GM23248 (cell line): ENCODE data around the gene ARID4A.

Source experiments
- EZH2 ChIP-seq: fragments of 200-600 bp; sonication (generic); IDR thresholded peaks from 2 replicates; pipeline ENCODE4 v1.6.1; 2018; ENCODE audit warnings: antibody characterized with exemption, mild to moderate bottlenecking; ENCODE audit not compliant: insufficient read depth, poor library complexity, severe bottlenecking
- EZH2phosphoT487 ChIP-seq: fragments of 200-600 bp; sonication (generic); IDR thresholded peaks from 2 replicates; pipeline ENCODE4 v1.6.1; 2018; ENCODE audit warnings: antibody characterized with exemption, moderate library complexity, mild to moderate bottlenecking, low read depth; ENCODE audit not compliant: insufficient read depth

- TF ChIP-seq EZH2, result no peak
- no peak for TF ChIP-seq EZH2phosphoT487
Measured at GRCh38 chr14:58294201-58294600, 4.2 kb upstream of the ARID4A start.
